ENCODE results near the gene POFUT2.

Gene POFUT2

GRCh38 chr21:45262041-45262581, 25.6 kb downstream of the POFUT2 start:
- Histone ChIP-seq H3K4me3 (ENCODE audit: insufficient read depth, low read depth, low read length, poor library complexity, severe bottlenecking) (no peak overlapping the region), H3K36me3 (ENCODE audit: control insufficient read depth, insufficient read depth, low read length) (peaks cover 32% of the 10 kb centered on the region), H3K4me1 (ENCODE audit: control insufficient read depth, insufficient read depth, low read length, poor library complexity, severe bottlenecking) (peaks cover 6% of the 10 kb centered on the region), H3K27me3 (replicated peaks; ENCODE audit: control insufficient read depth, insufficient read depth, low read length, poor library complexity, severe bottlenecking) (no peaks in the 10 kb centered on the region), H3K9me3 (ENCODE audit: control insufficient read depth, low read length) (no peaks in the 10 kb centered on the region), H3K27ac (ENCODE audit: insufficient read depth, low read length, poor library complexity, severe bottlenecking) (no peak overlapping the region)
- DNase-seq, result no peak

DNA sequence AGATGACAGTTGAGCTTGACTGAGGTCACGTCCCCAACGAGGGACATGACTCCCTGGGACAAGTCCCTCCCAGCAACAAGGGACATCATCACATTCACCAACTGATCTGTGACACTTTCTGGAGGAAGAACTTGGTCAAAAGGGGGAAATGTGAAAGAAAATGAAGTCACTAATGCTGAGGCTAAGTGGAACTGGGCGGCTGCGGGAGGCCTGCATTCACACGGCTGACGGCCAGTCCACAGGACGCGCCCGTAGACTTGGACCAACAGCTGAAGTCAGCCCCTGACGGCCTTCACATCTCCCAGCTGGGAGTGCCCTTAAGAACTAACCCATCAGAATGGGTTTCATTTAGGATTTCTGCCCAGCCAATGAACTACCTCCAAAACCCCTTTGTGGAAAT, 26.6 kb downstream of the POFUT2 start:
- Histone ChIP-seq H3K27me3 (replicated peaks; ENCODE audit: control insufficient read depth, insufficient read depth, low read length, poor library complexity, severe bottlenecking) (no peaks in the 10 kb centered on the region), H3K27ac (ENCODE audit: insufficient read depth, low read length, poor library complexity, severe bottlenecking) (no peak overlapping the region), H3K9me3 (ENCODE audit: control insufficient read depth, low read length) (no peaks in the 10 kb centered on the region), H3K36me3 (ENCODE audit: control insufficient read depth, insufficient read depth, low read length) (peaks cover 29% of the 10 kb centered on the region), H3K4me1 (ENCODE audit: control insufficient read depth, insufficient read depth, low read length, poor library complexity, severe bottlenecking) (peaks cover 14% of the 10 kb centered on the region), H3K4me3 (ENCODE audit: insufficient read depth, low read depth, low read length, poor library complexity, severe bottlenecking) (no peak overlapping the region)
- DNase-seq, result no peak

GRCh38 chr21:45260191-45260825, 27.4 kb downstream of the POFUT2 start:
- no peaks in the 10 kb centered on the region for H3K9me3 ChIP-seq (ENCODE audit: control insufficient read depth, low read length)
- H3K27me3 ChIP-seq (replicated peaks; ENCODE audit: control insufficient read depth, insufficient read depth, low read length, poor library complexity, severe bottlenecking), result no peaks in the 10 kb centered on the region
- peaks cover 14% of the 10 kb centered on the region for H3K4me1 ChIP-seq (ENCODE audit: control insufficient read depth, insufficient read depth, low read length, poor library complexity, severe bottlenecking)
- peaks cover 22% of the 10 kb centered on the region for H3K36me3 ChIP-seq (ENCODE audit: control insufficient read depth, insufficient read depth, low read length)
- no peak for DNase-seq
- no peak overlapping the region for H3K4me3 ChIP-seq (ENCODE audit: insufficient read depth, low read depth, low read length, poor library complexity, severe bottlenecking)
- H3K27ac ChIP-seq (ENCODE audit: insufficient read depth, low read length, poor library complexity, severe bottlenecking), result no peak overlapping the region

DNA sequence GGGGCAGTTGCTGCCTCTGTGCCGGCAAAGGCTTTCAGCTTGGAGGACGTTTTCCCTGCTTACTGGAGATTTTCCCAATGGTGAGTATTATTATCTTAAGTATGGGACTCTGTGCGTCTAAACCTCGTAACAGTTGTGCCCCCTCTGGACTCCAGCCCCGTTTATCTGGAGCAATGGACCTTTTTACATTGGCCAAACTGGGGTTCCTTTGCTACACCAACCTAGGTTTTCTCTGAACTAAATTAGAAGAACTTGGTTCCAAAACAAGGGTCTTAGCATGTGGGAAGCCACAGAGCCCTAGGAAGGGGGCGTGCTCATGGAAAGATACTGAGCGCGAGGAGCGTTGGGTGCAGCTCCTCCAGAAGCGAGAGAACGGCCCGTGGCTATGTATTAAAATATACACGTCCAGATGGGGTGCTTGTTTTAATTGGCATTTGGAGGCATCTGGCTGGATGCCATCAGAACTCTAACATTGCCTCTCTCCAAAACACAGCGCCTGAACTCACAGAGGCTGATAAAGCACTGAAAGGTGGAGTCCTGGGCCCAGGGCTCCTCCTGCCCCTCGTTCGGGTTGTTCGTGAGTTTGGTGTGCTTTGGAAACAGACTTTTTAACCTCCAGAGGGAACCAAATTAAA, 28.4 kb downstream of the POFUT2 start:
- no peaks in the 10 kb centered on the region for H3K27me3 ChIP-seq (replicated peaks; ENCODE audit: control insufficient read depth, insufficient read depth, low read length, poor library complexity, severe bottlenecking)
- H3K9me3 ChIP-seq (ENCODE audit: control insufficient read depth, low read length), result no peaks in the 10 kb centered on the region
- H3K4me1 ChIP-seq (ENCODE audit: control insufficient read depth, insufficient read depth, low read length, poor library complexity, severe bottlenecking), result peaks cover 14% of the 10 kb centered on the region
- no peak for DNase-seq
- H3K36me3 ChIP-seq (ENCODE audit: control insufficient read depth, insufficient read depth, low read length), result peaks cover 13% of the 10 kb centered on the region
- H3K4me3 ChIP-seq (ENCODE audit: insufficient read depth, low read depth, low read length, poor library complexity, severe bottlenecking), result no peak overlapping the region
- no peak overlapping the region for H3K27ac ChIP-seq (ENCODE audit: insufficient read depth, low read length, poor library complexity, severe bottlenecking)

GRCh38 chr21:45258466-45258865, 29.2 kb downstream of the POFUT2 start:
- peaks cover 4% of the 10 kb centered on the region for H3K36me3 ChIP-seq (ENCODE audit: control insufficient read depth, insufficient read depth, low read length)
- H3K27me3 ChIP-seq (replicated peaks; ENCODE audit: control insufficient read depth, insufficient read depth, low read length, poor library complexity, severe bottlenecking), result no peaks in the 10 kb centered on the region
- DNase-seq, result no peak
- no peak overlapping the region for H3K4me3 ChIP-seq (ENCODE audit: insufficient read depth, low read depth, low read length, poor library complexity, severe bottlenecking)
- H3K9me3 ChIP-seq (ENCODE audit: control insufficient read depth, low read length), result no peaks in the 10 kb centered on the region
- H3K4me1 ChIP-seq (ENCODE audit: control insufficient read depth, insufficient read depth, low read length, poor library complexity, severe bottlenecking), result peaks cover 14% of the 10 kb centered on the region
- no peak overlapping the region for H3K27ac ChIP-seq (ENCODE audit: insufficient read depth, low read length, poor library complexity, severe bottlenecking)

DNA sequence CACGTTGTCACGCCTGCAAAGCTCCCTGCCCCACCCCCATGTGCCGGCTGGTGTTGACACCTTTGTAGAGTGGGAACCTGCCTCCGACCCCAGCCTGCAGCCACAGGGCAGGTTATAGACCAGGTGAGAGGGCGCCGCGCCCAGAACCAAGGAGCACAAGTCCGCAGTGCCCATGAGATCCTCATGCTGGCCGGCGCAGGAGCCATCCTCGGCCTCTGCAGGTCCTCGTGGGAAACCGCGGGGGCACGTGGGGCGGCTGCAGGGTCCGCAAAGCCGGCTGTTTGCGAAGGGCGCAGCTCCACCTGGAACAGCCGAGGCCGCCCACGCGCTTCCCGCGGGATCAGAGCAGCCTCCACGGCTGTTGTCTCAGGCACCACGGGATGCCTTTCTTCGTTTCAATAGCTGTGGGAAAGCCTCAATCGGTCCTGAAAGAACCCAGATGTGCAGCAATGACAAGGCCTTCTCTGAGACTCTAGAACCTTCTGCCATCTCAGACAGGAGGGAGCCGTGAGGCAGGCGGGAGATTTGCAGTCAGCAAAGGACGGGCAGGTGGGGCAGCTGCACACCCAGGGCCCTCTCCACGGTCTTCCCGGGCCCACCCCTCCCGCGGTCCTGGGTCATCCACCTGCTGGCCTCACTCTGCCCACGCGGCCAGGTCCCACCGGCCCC, 29.9 kb downstream of the POFUT2 start:
- DNase-seq, result no peak
- Histone ChIP-seq H3K36me3 (ENCODE audit: control insufficient read depth, insufficient read depth, low read length) (no peaks in the 10 kb centered on the region), H3K9me3 (ENCODE audit: control insufficient read depth, low read length) (no peaks in the 10 kb centered on the region), H3K4me1 (ENCODE audit: control insufficient read depth, insufficient read depth, low read length, poor library complexity, severe bottlenecking) (peaks cover 14% of the 10 kb centered on the region), H3K27me3 (replicated peaks; ENCODE audit: control insufficient read depth, insufficient read depth, low read length, poor library complexity, severe bottlenecking) (no peaks in the 10 kb centered on the region), H3K27ac (ENCODE audit: insufficient read depth, low read length, poor library complexity, severe bottlenecking) (no peak overlapping the region), H3K4me3 (ENCODE audit: insufficient read depth, low read depth, low read length, poor library complexity, severe bottlenecking) (no peak overlapping the region)

DNA sequence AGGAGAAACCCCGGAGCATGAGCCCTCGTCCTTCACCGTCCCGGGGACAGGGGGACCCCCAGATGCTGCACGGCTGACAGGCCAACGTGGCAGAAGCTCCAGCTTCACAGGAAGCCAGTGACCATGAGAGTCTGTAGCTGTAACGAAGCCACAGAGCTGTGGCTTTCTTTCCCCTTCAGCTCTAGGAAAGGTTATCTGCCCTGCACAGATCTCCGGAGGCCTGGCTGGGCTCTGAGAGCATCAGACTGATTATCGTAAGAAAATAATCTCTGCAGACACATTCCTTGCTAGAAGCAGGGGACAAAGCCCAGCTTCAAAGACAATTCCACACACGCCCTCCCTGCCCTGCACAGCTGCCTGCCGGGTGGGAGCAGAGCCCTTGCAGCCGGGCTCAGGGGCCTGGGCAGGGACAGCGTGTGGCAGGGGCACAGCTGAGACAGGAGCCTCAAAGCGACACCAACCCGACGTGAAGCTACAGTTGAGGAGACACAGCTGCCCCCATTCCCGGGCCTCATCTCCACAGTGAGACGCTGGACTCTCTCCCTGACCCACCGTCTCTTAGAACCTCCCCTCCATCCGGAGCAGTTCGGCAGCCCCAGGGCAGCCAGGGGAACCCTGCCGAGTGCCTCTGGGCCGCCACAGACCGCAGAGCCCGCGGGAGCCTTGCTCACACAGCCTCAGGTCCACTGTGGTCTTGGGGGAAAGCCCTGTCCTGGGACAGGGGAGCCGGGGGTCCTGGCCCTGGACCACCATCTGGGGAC, 30.6 kb downstream of the POFUT2 start:
- peaks cover 14% of the 10 kb centered on the region for H3K4me1 ChIP-seq (ENCODE audit: control insufficient read depth, insufficient read depth, low read length, poor library complexity, severe bottlenecking)
- no peaks in the 10 kb centered on the region for H3K36me3 ChIP-seq (ENCODE audit: control insufficient read depth, insufficient read depth, low read length)
- DNase-seq, result no peak
- H3K27ac ChIP-seq (ENCODE audit: insufficient read depth, low read length, poor library complexity, severe bottlenecking), result no peak overlapping the region
- H3K27me3 ChIP-seq (replicated peaks; ENCODE audit: control insufficient read depth, insufficient read depth, low read length, poor library complexity, severe bottlenecking), result no peaks in the 10 kb centered on the region
- H3K9me3 ChIP-seq (ENCODE audit: control insufficient read depth, low read length), result no peaks in the 10 kb centered on the region
- H3K4me3 ChIP-seq (ENCODE audit: insufficient read depth, low read depth, low read length, poor library complexity, severe bottlenecking), result no peak overlapping the region

- no peak overlapping the region for H3K4me3 ChIP-seq (ENCODE audit: insufficient read depth, low read depth, low read length, poor library complexity, severe bottlenecking)
- no peak for DNase-seq
- no peak overlapping the region for H3K27ac ChIP-seq (ENCODE audit: insufficient read depth, low read length, poor library complexity, severe bottlenecking)
- H3K36me3 ChIP-seq (ENCODE audit: control insufficient read depth, insufficient read depth, low read length), result no peaks in the 10 kb centered on the region
- H3K9me3 ChIP-seq (ENCODE audit: control insufficient read depth, low read length), result no peaks in the 10 kb centered on the region
- no peaks in the 10 kb centered on the region for H3K27me3 ChIP-seq (replicated peaks; ENCODE audit: control insufficient read depth, insufficient read depth, low read length, poor library complexity, severe bottlenecking)
- peaks cover 14% of the 10 kb centered on the region for H3K4me1 ChIP-seq (ENCODE audit: control insufficient read depth, insufficient read depth, low read length, poor library complexity, severe bottlenecking)
Observed at GRCh38 chr21:45256021-45256911, 31.4 kb downstream of the POFUT2 start.

GRCh38 chr21:45255381-45256020, 32.2 kb downstream of the POFUT2 start:
- Histone ChIP-seq H3K4me3 (ENCODE audit: insufficient read depth, low read depth, low read length, poor library complexity, severe bottlenecking) (no peak overlapping the region), H3K27ac (ENCODE audit: insufficient read depth, low read length, poor library complexity, severe bottlenecking) (no peak overlapping the region), H3K9me3 (ENCODE audit: control insufficient read depth, low read length) (no peaks in the 10 kb centered on the region), H3K36me3 (ENCODE audit: control insufficient read depth, insufficient read depth, low read length) (no peaks in the 10 kb centered on the region), H3K4me1 (ENCODE audit: control insufficient read depth, insufficient read depth, low read length, poor library complexity, severe bottlenecking) (peaks cover 14% of the 10 kb centered on the region), H3K27me3 (replicated peaks; ENCODE audit: control insufficient read depth, insufficient read depth, low read length, poor library complexity, severe bottlenecking) (no peaks in the 10 kb centered on the region)
- peak in 2 of 3 donors; percentile 32 to 46 for DNase-seq
